ENCODE data around the gene FBXW4.

DNA sequence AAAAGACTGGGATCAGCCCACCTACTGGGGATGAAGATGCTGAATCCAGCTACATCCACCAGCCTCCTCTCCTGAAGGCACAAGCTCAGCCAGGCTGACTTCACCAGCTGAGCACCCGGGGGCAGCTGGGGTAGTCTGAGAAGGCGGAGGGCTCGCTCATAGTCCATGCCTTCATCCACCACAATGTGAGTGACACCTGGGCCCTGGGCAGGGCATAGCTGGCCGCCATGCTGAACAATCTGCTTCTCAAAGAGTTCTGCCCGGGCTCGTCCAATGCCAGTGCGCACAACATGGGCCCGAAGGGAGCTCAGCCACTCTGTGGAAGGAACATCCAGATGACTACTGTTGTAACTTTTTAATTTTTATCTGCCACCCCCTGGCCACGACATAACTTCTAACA lies 109.1 kb downstream of the FBXW4 start:
- TF ChIP-seq POLR2AphosphoS5 (IDR thresholded peaks at IDR 0.05) (no peak), CTCF (IDR thresholded peaks at IDR 0.05) (no peak)

Data from prostate gland (tissue), 2 donors.